Dedifferentiated amniotic fluid mesenchymal stem cell (primary cell): Measurements from ENCODE around the gene ARNT2.

Source experiments
- DNase-seq: peaks from one replicate; pipeline ENCODE4 v3.0.0-alpha.2; 2016; ENCODE audit errors: extremely low spot score

ARNT2 gene

DNA sequence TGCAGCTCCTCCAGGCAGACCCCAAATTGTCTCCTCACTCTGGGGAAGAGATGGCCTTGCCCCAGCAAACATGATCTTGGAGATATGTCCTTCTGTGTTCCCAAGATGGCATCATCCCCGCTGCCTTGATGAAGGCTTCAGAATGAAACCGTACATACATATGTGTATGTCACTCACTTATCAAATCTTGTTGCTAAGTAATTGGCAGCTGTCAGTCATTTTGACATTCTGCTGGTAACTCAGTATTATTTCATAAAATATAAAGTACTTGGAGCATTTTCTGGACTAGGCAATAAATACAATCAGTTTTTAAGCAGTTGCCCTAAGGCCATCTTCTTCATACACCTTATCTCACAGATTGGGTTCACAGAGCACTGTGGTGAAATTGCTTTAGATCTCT lies 62.4 kb downstream of the ARNT2 start:
- no peak for DNase-seq

DNA sequence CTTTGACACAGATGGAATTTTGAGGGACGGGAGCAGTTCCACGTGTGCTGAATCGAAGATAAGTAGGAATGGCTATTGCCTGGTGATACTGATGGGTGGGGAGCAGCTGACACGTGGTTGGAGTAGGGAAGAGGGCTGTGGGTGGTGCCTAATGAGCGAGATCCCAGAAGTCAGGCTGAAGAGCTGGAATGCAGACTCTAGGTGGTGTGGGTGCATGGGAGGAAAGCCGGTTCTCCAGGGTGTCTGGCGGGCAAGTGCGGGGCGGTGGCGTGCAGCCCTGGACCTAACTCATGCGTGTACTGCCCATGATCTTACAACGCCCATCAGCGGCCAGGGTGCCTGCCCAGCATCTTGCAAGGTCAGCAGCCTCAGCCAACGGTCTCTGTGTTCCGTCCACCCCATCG lies 63.1 kb downstream of the ARNT2 start:
- DNase-seq: no peak

GRCh38 chr15:80468796-80469195 lies 64.6 kb downstream of the ARNT2 start:
- DNase-seq: no peak

GRCh38 chr15:80471881-80472280 lies 67.7 kb downstream of the ARNT2 start:
- DNase-seq: no peak

- no peak for DNase-seq
Observed at GRCh38 chr15:80473286-80474223, 69.4 kb downstream of the ARNT2 start.

DNA sequence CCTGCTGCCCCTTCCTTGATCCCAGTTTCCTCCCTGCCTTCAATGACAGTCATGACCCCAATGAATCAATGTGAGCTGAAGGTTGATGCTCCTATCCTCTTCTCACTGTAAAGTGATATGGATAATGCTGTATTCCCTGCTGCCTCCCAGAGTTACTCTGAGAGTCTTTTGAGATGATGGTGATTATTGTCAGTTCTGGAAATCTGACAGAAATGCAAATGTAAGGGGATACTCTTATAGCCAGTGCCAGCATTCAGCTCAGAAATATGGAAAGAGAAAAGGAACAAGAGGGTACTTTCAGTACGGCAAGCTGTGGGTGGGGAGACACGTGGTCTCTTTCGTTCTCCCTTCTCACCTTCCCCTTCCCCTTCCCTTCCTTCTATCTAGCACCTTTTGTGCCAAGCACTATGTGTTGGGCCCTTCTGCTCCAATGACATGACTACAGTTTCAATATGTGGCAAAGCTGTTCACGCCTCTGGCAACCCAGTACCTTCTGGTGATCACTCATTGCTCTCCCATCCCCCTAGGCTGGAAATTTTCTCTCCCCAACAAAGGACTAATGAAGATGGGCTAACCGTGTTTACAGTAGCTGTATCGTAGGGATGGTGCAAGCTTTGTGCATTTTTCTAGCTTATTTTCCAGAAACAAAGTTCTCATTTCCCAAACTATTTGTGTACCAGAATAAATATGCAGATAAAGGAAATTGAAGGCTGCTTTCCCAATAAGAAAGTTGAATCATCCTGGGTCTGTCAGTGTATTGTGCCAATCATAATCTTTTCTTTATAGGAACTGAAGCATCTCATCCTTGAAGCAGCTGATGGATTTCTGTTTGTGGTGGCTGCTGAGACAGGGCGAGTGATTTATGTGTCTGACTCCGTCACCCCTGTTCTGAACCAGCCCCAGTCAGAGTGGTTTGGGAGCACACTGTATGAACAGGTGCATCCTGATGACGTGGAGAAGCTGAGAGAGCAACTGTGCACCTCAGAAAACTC lies 70.3 kb downstream of the ARNT2 start:
- DNase-seq: no peak

DNA sequence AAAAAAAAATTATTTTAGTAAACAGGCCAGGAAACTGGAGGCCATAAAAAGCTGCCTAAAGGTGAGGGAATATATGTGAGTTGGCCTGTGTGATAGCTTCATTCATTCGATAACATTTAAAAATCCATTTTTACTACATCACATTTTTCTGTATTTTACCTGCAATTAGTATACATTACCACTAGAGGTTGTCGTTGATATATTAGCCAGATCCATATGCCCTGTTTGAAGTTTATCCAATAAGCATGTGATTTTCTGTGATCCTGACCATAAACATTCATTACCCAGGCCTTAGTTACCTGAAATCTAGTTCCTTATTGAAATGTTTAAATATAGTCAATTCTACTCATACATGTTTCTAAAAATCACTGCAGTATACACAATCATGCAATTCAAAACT lies 71.4 kb downstream of the ARNT2 start:
- DNase-seq: no peak

DNA sequence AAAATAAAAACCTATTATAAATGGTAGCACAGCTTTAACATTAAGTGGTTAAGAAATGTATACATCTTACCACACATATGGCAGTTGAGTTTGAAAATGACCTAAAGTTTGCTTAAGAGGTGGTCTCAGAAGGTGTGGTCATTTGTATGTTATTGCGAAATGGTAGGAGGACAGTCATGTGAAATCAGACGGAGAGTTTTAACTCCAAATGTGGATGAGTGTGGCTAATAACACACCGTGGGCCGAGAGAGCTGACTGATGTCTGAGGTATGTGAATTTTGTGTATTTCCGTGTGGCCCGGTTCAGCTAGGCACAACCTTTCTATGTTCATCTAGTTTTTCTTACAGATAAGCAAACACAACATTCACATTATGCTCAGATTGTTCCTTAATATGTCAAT lies 71.9 kb downstream of the ARNT2 start:
- DNase-seq: no peak

DNA sequence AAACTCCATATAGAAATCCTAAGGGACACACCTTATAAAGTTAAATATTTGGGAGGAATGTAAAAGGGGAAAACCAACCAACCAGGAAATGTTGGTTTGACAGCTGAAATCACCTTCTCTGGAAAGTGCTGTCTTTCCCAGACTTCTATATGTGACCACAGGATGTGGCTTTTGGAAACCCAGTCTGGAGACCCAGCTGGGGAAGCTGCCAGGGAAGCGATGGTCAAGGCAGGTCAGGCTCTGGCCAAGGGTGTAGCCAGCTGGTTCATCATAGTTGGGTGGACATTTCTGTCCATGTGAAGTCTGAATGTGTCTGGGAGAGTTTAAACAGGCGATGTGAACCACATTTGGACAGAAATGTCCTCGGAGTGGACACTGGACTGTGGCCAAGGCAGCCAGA lies 73.9 kb downstream of the ARNT2 start:
- DNase-seq: no peak

DNA sequence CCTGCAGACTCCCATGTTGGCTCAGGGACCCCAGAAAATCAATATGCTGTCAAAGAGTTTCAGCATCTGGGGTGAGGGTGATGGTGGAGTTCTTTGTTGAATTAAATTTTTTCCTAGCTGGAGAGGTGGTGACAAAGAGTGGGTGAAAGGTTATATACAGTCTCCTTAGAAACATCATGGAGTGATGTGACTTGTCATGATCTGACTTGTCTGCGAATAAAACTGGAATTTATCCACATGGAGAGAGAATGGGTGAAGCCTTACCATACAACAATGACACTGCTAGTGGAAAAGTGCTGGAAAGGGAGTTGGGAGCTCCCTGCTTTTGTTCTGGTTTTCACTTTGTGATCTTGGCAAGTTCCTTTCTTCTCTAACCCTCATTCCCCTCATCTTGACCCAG lies 75.0 kb downstream of the ARNT2 start:
- no peak for DNase-seq

GRCh38 chr15:80480171-80480811 lies 76.1 kb downstream of the ARNT2 start:
- no peak for DNase-seq

DNA sequence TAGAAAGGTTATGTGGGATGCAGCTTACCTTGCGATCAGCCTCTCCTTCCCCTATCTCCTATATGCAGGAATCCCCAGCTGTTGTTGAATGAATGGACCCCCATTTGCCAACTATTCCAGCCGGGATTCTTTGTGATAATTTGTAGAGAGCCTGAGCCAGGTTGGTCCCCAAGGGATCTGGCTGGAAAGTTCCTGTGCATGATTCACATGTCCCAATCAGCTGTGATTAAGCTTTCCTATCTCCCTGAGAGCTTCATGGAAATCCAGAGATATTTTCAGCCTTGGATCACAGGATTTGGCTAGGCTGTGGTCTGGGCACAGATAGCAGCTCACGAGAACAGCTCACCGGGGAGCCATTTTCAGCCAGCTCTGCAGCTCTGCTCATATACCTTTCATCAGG lies 76.7 kb downstream of the ARNT2 start:
- DNase-seq: peak; percentile 75

GRCh38 chr15:80482696-80483095 lies 78.5 kb downstream of the ARNT2 start:
- DNase-seq: no peak

- DNase-seq: no peak
Observed at GRCh38 chr15:80483725-80484161, 79.6 kb downstream of the ARNT2 start.

DNA sequence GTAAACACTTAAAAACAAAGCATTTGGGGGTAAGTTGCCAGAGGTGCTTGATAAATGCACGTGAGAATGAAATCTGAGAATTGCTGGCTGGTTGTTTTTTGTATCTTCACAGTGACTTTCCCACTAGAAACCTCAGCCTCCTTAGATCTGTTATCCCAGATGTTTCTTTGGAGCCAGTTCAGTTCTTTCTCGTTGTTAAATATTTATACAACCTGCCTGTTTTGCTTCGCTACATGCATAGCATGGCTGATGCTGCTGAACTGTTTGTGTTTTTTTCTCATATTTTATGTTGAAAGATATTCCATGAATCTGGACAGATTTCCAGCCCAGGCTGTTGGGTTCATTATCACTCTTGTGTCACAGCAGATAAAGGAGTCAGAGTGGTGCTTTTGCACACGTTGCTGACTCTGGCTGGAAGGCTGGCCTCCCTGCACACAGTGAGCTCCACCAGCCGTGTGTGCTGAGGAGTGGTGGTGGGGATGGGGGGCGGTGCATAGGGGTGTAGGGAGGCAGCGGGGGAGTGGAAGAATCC lies 80.2 kb downstream of the ARNT2 start:
- no peak for DNase-seq

DNA sequence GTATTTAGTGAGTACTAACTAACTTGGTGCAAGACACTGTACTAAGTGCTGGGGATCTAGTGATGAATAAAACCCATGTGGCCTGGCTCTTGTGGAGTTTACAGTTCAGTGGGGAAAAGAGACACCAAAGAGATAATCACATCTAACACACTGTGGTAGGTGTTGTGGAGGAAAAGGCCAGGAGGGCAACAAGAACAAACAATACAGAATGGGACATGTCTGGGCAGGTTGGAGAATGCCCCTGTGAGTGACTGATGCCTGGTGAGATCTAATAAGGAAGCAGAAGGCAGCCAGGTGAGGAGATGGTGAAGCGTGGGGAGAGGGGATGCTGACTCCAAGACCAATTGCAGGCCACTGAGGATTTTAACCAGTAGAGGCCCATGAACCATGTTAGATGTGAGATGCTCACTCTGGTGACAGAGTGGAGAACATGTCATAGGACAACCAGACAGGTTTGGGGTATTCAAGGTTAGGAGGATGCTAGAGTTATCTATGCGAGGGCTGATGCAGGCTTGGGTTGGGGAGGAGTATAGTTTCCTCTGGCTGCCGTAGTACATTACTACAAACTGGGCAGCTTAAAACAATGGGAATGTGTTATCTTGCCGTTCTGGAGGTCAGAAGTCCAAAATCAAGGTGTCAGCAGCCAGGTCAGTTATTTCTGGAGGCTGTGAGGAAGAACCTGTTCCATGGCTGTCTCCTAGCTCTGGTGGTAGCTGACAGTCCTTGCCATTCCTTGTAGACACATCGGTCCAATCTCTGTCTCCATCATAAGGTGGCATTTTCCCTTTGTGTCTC lies 81.4 kb downstream of the ARNT2 start:
- DNase-seq: no peak

GRCh38 chr15:80487839-80488390 lies 83.7 kb downstream of the ARNT2 start:
- no peak for DNase-seq

GRCh38 chr15:80489030-80489594 lies 84.9 kb downstream of the ARNT2 start:
- DNase-seq: peak; percentile 85

DNA sequence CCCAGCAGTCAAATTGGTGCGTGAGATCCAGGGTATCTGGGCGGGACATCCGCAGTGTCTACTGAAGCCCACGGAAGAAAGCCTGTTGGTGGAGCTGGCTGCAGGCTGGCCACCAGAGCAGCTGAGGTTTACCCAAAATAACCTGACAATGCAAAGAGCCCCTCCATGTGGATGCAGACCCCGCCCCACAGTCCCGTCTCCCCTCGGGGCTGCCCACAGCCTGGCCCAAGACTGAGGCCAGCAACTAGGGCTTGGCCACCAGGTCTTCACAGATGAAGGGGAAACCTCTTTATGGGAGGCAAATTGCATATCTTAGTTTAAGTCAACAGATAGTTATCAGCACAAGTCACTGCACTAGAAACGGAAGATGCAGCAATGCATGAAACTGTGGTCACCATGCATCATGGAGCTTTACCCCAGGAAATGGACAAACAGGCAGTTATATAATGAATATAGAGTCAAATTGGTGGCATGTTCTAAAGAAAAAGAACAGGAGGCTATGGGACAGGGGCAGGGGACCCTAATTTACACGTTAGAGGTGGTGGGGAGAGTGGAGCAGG lies 86.3 kb downstream of the ARNT2 start:
- no peak for DNase-seq
